ENCODE data around the gene LRG1. TPM values are rescaled to one million over a fixed set of nuclear protein-coding genes. Genes with fewer than 3 reads are reported as not detected.

LRG1 gene
- total and polyA plus RNA-seq, 2 of the 13 experiments (the other 11 are each of a cell fraction or from before 2014, with no cell fraction given): 12.0 to 39.3 TPM

- TF ChIP-seq HMGXB3 (CRISPR knock-in tag; IDR thresholded peaks at IDR 0.05; ENCODE audit: borderline replicate concordance) (no peak), MTERF4 (CRISPR knock-in tag; IDR thresholded peaks at IDR 0.05) (no peak), SOX5 (CRISPR knock-in tag; IDR thresholded peaks at IDR 0.05; ENCODE audit: borderline replicate concordance) (0 out of 2 replicates have a peak, but pooled peaks have one; percentile 45), STAG1 (CRISPR knock-in tag; IDR thresholded peaks at IDR 0.05) (peak; percentile 68), KDM3A (CRISPR knock-in tag; IDR thresholded peaks at IDR 0.05; ENCODE audit: low read depth) (peak; percentile 55; the same call in 1 of the 2 replicates), CBX1 (IDR thresholded peaks at IDR 0.05; ENCODE audit: low read depth) (peak; percentile 31), KDM4B (CRISPR knock-in tag; IDR thresholded peaks at IDR 0.05) (0 out of 2 replicates have a peak, but pooled peaks have one; percentile 30), ONECUT2 (CRISPR knock-in tag; IDR thresholded peaks at IDR 0.05) (no peak), HMGXB4 (CRISPR knock-in tag; IDR thresholded peaks at IDR 0.05; ENCODE audit: borderline replicate concordance in 1 of 2, low read depth in 1 of 2) (peak; percentile 52 to 82; a peak in 3 of 4 replicates), MXI1 (IDR thresholded peaks at IDR 0.05; ENCODE audit: borderline replicate concordance, low read depth, low read length) (0 out of 3 replicates have a peak, but pooled peaks have one; percentile 15), DNMT1 (CRISPR knock-in tag; IDR thresholded peaks at IDR 0.05) (0 out of 2 replicates have a peak, but pooled peaks have one; percentile 54), ZNF792 (CRISPR knock-in tag; IDR thresholded peaks at IDR 0.05) (0 out of 2 replicates have a peak, but pooled peaks have one; percentile 41), ERF (CRISPR knock-in tag; IDR thresholded peaks at IDR 0.05) (peak; percentile 43; the same call in 1 of the 2 replicates), ISL2 (CRISPR knock-in tag; IDR thresholded peaks at IDR 0.05) (0 out of 2 replicates have a peak, but pooled peaks have one; percentile 43), DMAP1 (CRISPR knock-in tag; IDR thresholded peaks at IDR 0.05) (peak; percentile 29; the same call in 1 of the 2 replicates), TARDBP (CRISPR knock-in tag; IDR thresholded peaks at IDR 0.05) (no peak), HCFC1 (IDR thresholded peaks at IDR 0.05; ENCODE audit: low read depth, low read length) (no peak), MXD4 (CRISPR knock-in tag; IDR thresholded peaks at IDR 0.05) (0 out of 2 replicates have a peak, but pooled peaks have one; percentile 51), MYC (CRISPR knock-in tag; IDR thresholded peaks at IDR 0.05; ENCODE audit: borderline replicate concordance) (peak; percentile 62; the same call in 1 of the 2 replicates), ZNF546 (CRISPR knock-in tag; conservative IDR thresholded peaks at IDR 0.05) (0 out of 2 replicates have a peak, but pooled peaks have one; percentile 52), CEBPB (IDR thresholded peaks at IDR 0.05; ENCODE audit: borderline replicate concordance, low read depth, low read length) (no peak), HNF4A (CRISPR knock-in tag; IDR thresholded peaks at IDR 0.05) (peak; percentile 94)
Observed at GRCh38 chr19:4523306-4524110, 16.3 kb downstream of the LRG1 start (continued).
